Astrocyte (in vitro differentiated cells and primary cell): ENCODE measurements around the gene RFX8. TPM values are rescaled to one million over a fixed set of nuclear protein-coding genes. Genes with fewer than 3 reads are reported as not detected.
A peak's percentile ranks its signal among the peaks of the same experiment; 100 is the strongest.

Experiments used
- DNase-seq: peaks from one replicate; pipeline ENCODE4 v3.0.0-alpha.2; 2010; ENCODE audit warnings: low read depth
- FAIRE-seq: peaks from 2 replicates; lab custom pipeline; 2011; peaks lifted over from hg19 to GRCh38; lab: Jason Lieb, UNC
- H2AFZ ChIP-seq: 2 replicates; pipeline ENCODE4 v1.6.0; 2012; ENCODE audit warnings: low read depth, low read length, inconsistent platforms
- H3K27ac ChIP-seq: 2 replicates; pipeline ENCODE4 v1.5.1; 2011; ENCODE audit warnings: low read depth, low read length, inconsistent platforms
- H3K27me3 ChIP-seq: 2 replicates; pipeline ENCODE4 v1.6.0; 2011; ENCODE audit warnings: low read length, inconsistent platforms; ENCODE audit not compliant: insufficient read depth
- H3K36me3 ChIP-seq: 2 replicates; pipeline ENCODE4 v1.5.1; 2011; ENCODE audit warnings: low read length, inconsistent platforms; ENCODE audit not compliant: insufficient read depth
- H3K4me1 ChIP-seq: 2 replicates; pipeline ENCODE4 v1.5.1; 2011; ENCODE audit warnings: low read length, inconsistent platforms; ENCODE audit not compliant: insufficient read depth
- H3K4me2 ChIP-seq: 2 replicates; pipeline ENCODE4 v1.6.0; 2012; ENCODE audit warnings: low read length, inconsistent platforms
- H3K4me3 ChIP-seq: 2 replicates; pipeline ENCODE4 v1.5.1; 2011; ENCODE audit warnings: low read depth, mild to moderate bottlenecking, low read length, inconsistent platforms; ENCODE audit not compliant: insufficient read depth
- H3K79me2 ChIP-seq: 2 replicates; pipeline ENCODE4 v1.6.0; 2012; ENCODE audit warnings: mild to moderate bottlenecking, low read length, inconsistent platforms; ENCODE audit not compliant: insufficient read depth
- H3K9ac ChIP-seq: 2 replicates; pipeline ENCODE4 v1.6.0; 2012; ENCODE audit warnings: mild to moderate bottlenecking, low read length, inconsistent platforms
- H3K9me3 ChIP-seq: 2 replicates; pipeline ENCODE4 v1.5.1; 2012; ENCODE audit warnings: low read depth, mild to moderate bottlenecking, low read length, inconsistent platforms; ENCODE audit not compliant: insufficient read depth
- H4K20me1 ChIP-seq: 2 replicates; pipeline ENCODE4 v1.6.0; 2012; ENCODE audit warnings: low read length, inconsistent platforms; ENCODE audit not compliant: insufficient read depth
- H3K27ac Mint-ChIP-seq: one replicate; pipeline ENCODE4 v1.8.0; 2021; ENCODE audit warnings: mild to moderate bottlenecking, mixed read lengths; ENCODE audit not compliant: unreplicated experiment
- H3K27me3 Mint-ChIP-seq: one replicate; pipeline ENCODE4 v1.8.0; 2021; ENCODE audit warnings: low read depth, mixed read lengths; ENCODE audit not compliant: unreplicated experiment
- H3K36me3 Mint-ChIP-seq: one replicate; pipeline ENCODE4 v1.8.0; 2021; ENCODE audit warnings: low read depth, mixed read lengths; ENCODE audit not compliant: unreplicated experiment
- H3K4me1 Mint-ChIP-seq: one replicate; pipeline ENCODE4 v1.8.0; 2021; ENCODE audit warnings: low read depth, mixed read lengths; ENCODE audit not compliant: unreplicated experiment
- H3K4me3 Mint-ChIP-seq: one replicate; pipeline ENCODE4 v1.8.0; 2021; ENCODE audit warnings: mild to moderate bottlenecking, moderate library complexity, mixed read lengths; ENCODE audit not compliant: unreplicated experiment
- H3K9me3 Mint-ChIP-seq: one replicate; pipeline ENCODE4 v1.8.0; 2021; ENCODE audit warnings: mild to moderate bottlenecking, mixed read lengths; ENCODE audit not compliant: unreplicated experiment
- EZH2 ChIP-seq: IDR thresholded peaks from 2 replicates; pipeline ENCODE4 v1.6.1; 2012; ENCODE audit warnings: mild to moderate bottlenecking, low read length, inconsistent platforms; ENCODE audit not compliant: insufficient read depth
- total RNA-seq: library from RNA; stranded (reverse); gene quantifications from 2 replicates; pipeline ENCODE4 v1.2.1, GENCODE V29; 2021
- TF ChIP-seq, protein P1 (sequence below): IDR thresholded peaks from 2 replicates; pipeline ENCODE4 v1.5.1; 2011; ENCODE audit warnings: low read depth, mild to moderate bottlenecking, inconsistent platforms, low read length, moderate library complexity; ENCODE audit not compliant: insufficient read depth

Gene RFX8
- total RNA-seq, 1 donor from 2014 or later = not detected

DNA sequence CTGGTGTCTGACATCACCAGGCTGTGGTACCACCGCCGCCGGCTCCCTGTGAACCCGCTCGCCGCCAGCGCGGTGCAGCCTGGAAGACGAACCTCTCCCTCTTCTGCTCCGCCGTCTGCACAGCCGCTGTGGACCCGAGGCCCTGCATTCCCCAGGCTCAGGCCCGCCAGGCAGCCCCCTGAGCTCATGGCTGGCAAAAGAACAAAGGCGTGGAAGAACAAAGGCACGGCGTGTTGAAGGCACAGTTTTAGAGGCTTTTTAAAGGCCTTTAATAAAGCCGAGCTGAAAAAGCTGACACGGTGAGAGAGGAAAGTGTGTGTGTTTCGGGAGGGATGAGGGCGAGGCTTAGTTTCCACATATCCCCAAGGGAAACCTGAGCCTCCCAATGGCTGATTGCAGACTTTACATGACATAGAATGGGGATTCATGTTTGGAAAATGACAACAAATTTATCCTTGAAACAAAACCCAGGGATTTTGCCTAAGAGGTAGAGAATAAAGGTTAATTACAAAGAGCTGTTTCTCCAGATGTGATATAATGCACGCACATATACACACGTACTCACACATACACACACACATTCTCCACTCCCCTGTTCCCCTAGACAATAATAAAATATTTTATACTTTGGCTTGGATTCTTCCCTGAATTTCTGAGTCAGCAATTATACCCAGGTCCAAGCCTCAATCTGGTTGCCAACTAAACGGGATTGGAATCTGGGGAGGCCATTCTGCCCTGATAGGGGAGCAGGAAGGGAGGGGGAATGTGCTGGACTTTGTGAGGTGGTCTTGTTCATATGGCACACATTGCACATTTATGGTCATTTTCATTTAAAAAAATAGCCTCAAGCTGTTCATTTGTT lies 39.7 kb downstream of the RFX8 start:
- H3K27ac ChIP-seq = peak overlapping the region; percentile 71
- TF ChIP-seq, protein P1, sequence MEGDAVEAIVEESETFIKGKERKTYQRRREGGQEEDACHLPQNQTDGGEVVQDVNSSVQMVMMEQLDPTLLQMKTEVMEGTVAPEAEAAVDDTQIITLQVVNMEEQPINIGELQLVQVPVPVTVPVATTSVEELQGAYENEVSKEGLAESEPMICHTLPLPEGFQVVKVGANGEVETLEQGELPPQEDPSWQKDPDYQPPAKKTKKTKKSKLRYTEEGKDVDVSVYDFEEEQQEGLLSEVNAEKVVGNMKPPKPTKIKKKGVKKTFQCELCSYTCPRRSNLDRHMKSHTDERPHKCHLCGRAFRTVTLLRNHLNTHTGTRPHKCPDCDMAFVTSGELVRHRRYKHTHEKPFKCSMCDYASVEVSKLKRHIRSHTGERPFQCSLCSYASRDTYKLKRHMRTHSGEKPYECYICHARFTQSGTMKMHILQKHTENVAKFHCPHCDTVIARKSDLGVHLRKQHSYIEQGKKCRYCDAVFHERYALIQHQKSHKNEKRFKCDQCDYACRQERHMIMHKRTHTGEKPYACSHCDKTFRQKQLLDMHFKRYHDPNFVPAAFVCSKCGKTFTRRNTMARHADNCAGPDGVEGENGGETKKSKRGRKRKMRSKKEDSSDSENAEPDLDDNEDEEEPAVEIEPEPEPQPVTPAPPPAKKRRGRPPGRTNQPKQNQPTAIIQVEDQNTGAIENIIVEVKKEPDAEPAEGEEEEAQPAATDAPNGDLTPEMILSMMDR = no peak
- no peak for TF ChIP-seq EZH2
- peaks cover 22% of the 10 kb centered on the region for H3K27me3 Mint-ChIP-seq
- no peak overlapping the region for H3K4me3 Mint-ChIP-seq
- peaks cover 37% of the 10 kb centered on the region for H3K4me1 ChIP-seq
- H3K9me3 Mint-ChIP-seq = no peaks in the 10 kb centered on the region
- no peaks in the 10 kb centered on the region for H4K20me1 ChIP-seq
- no peaks in the 10 kb centered on the region for H3K9me3 ChIP-seq
- FAIRE-seq = no peak
- no peaks in the 10 kb centered on the region for H3K36me3 Mint-ChIP-seq
- peak overlapping the region; percentile 75 for H3K27ac Mint-ChIP-seq
- peaks cover 5% of the 10 kb centered on the region for H3K4me1 Mint-ChIP-seq
- peak overlapping the region; percentile 79 for H2AFZ ChIP-seq
- H3K9ac ChIP-seq = peak overlapping the region; percentile 79
- no peaks in the 10 kb centered on the region for H3K36me3 ChIP-seq
- peak overlapping the region; percentile 84 for H3K4me2 ChIP-seq
- H3K27me3 ChIP-seq = no peaks in the 10 kb centered on the region
- peak; percentile 69 for DNase-seq
- no peaks in the 10 kb centered on the region for H3K79me2 ChIP-seq
- H3K4me3 ChIP-seq = no peak overlapping the region

DNA sequence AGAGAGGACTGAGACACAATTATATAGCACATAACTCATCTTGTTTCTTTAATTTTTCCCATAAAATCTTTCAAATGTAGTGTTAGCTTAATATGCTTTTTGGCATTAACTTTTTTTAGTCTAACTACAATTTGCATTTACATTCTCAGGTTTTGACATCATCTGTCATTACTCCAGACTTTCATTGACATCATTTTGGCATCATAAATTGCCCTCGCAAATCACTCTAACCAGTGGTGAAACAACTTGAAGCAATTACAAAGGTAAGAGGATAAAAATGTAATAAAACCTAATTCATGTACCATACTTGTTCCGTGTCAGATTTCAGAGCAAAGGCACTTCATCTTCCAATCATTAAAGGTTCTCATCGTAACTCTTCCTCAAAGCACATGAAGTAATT lies 41.4 kb downstream of the RFX8 start:
- TF ChIP-seq, protein P1 = no peak
- TF ChIP-seq EZH2 = no peak
- Histone ChIP-seq H3K9ac (no peak overlapping the region), H3K79me2 (no peaks in the 10 kb centered on the region), H3K9me3 (no peaks in the 10 kb centered on the region), H4K20me1 (no peaks in the 10 kb centered on the region), H3K27ac (no peak overlapping the region), H3K4me1 (peaks cover 30% of the 10 kb centered on the region), H3K4me3 (no peak overlapping the region), H3K4me2 (no peak overlapping the region), H2AFZ (no peak overlapping the region), H3K36me3 (no peaks in the 10 kb centered on the region), H3K27me3 (no peaks in the 10 kb centered on the region)
- H3K27me3 Mint-ChIP-seq = peaks cover 22% of the 10 kb centered on the region
- FAIRE-seq = no peak
- H3K4me3 Mint-ChIP-seq = no peak overlapping the region
- DNase-seq = no peak
- no peak overlapping the region for H3K27ac Mint-ChIP-seq
- H3K4me1 Mint-ChIP-seq = peaks cover 3% of the 10 kb centered on the region
- H3K9me3 Mint-ChIP-seq = no peaks in the 10 kb centered on the region
- no peaks in the 10 kb centered on the region for H3K36me3 Mint-ChIP-seq
